ENCODE measurements around the gene CHAC1.
"Not testable (repeated sequence)": the region's sequence is repeated elsewhere in the genome, so short reads cannot be mapped to it uniquely, and the experiment has no call there.

CHAC1 gene

DNA sequence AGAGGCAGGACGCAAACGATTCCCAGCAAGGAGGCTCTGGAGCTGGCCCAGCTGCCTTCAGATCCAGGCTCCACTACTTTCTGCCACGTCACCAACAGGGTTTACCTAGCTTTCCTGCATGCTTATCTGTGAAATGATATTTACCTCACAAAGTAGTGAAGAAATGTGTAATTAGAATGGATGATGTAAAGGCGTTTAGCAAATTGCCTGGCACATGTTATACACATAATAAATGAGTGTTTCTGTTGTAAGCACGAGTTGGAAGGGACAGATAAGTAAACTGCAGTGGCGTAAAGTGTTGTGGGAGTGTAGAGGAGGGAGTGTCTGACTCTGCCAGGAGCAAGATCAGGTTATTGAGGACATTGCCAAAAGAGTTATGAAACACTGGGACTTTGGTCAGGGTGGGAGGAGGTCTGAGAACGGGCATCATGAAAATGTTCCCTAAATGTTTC, 3.5 kb upstream of the CHAC1 start:
- Histone ChIP-seq H3K9me3 (ENCODE audit: severe bottlenecking) (no peaks in the 10 kb centered on the region), H3K27me3 (ENCODE audit: insufficient read depth, low read depth, severe bottlenecking) (no peaks in the 10 kb centered on the region), H3K27ac (no peak overlapping the region), H3K4me3 (ENCODE audit: low read depth, low read length) (no peak overlapping the region), H3K36me3 (no peaks in the 10 kb centered on the region)
- TF ChIP-seq, protein P1, sequence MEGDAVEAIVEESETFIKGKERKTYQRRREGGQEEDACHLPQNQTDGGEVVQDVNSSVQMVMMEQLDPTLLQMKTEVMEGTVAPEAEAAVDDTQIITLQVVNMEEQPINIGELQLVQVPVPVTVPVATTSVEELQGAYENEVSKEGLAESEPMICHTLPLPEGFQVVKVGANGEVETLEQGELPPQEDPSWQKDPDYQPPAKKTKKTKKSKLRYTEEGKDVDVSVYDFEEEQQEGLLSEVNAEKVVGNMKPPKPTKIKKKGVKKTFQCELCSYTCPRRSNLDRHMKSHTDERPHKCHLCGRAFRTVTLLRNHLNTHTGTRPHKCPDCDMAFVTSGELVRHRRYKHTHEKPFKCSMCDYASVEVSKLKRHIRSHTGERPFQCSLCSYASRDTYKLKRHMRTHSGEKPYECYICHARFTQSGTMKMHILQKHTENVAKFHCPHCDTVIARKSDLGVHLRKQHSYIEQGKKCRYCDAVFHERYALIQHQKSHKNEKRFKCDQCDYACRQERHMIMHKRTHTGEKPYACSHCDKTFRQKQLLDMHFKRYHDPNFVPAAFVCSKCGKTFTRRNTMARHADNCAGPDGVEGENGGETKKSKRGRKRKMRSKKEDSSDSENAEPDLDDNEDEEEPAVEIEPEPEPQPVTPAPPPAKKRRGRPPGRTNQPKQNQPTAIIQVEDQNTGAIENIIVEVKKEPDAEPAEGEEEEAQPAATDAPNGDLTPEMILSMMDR (IDR thresholded peaks at IDR 0.05; ENCODE audit: low read depth, low read length): no peak
- DNase-seq: no peak

DNA sequence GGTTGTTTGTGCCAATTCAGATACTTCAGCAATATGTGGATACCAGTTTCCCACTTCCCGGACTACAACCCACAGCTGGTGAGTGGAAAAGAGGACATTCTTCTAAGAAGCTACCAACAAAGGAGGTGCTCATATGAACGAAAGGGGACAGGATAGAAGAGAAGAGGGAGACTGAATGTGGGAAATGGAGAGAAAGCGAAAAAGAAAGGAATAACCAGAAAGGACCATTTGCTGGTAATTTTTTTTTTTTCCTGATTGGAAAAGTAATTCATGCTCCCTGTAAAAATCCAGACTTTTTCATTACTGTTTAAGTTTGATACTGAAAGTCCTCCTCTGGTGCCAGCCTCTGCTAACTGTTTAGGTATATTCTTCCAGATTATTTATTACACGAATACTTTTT, 1.5 kb upstream of the CHAC1 start:
- TF ChIP-seq, protein P1 (IDR thresholded peaks at IDR 0.05; ENCODE audit: low read depth, low read length): no peak
- H3K4me3 ChIP-seq (ENCODE audit: low read depth, low read length): no peak overlapping the region
- no peak overlapping the region for H3K27ac ChIP-seq
- no peaks in the 10 kb centered on the region for H3K27me3 ChIP-seq (ENCODE audit: insufficient read depth, low read depth, severe bottlenecking)
- DNase-seq: no peak
- H3K36me3 ChIP-seq: no peaks in the 10 kb centered on the region
- H3K9me3 ChIP-seq (ENCODE audit: severe bottlenecking): no peaks in the 10 kb centered on the region

DNA sequence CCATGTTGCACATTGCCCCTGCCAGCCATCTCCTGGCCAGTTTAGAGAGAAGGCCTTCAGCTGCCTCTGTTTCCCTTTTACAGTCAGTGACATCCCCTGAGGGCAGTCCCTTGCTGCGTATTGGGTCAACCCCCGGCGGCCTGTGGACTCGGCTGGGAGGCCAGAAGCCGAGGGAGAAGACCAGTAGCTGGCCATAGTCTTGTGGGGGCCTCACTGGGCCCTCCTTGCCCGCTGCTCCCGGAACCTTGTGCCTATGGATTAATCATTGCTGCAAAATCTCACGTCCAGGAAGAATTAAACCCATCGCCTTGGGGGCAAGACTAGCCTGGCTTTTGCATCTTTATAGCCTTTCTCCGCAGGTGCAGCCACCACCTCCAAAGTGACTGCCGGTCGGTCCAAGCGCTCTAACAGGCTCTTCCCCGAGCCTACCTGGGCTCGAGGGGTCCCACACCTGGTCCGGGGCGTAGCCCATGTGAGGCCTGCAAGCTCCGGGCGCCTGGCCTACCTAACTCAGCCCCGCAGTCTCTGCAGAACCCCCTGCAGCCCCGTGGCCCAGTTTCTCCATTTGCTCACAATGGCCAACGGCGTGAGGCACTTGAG, 870 bp upstream of the CHAC1 start:
- Histone ChIP-seq H3K9me3 (ENCODE audit: severe bottlenecking) (no peaks in the 10 kb centered on the region), H3K36me3 (no peaks in the 10 kb centered on the region), H3K27ac (peak overlapping the region; percentile 95), H3K27me3 (ENCODE audit: insufficient read depth, low read depth, severe bottlenecking) (no peaks in the 10 kb centered on the region), H3K4me3 (ENCODE audit: low read depth, low read length) (peak overlapping the region; percentile 63)
- TF ChIP-seq, protein P1 (IDR thresholded peaks at IDR 0.05; ENCODE audit: low read depth, low read length): no peak
- no peak for DNase-seq

DNA sequence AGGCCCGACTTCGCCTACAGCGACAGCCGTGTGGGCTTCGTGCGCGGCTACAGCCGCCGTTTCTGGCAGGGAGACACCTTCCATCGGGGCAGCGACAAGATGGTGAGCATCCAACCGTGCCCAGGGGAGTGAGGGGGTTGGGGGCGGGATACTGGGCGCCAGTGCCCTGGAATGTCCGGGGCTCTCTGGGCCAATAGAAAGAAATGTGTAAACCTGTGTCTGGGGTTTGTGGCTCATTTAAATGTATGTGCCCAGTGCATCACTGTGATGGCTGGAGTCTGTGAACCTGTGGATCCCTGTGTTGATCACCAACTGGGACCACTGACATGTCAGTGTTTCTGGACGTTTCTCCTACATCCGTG, 423 bp downstream of the CHAC1 start:
- Histone ChIP-seq H3K36me3 (no peaks in the 10 kb centered on the region), H3K4me3 (ENCODE audit: low read depth, low read length) (peak overlapping the region; percentile 63), H3K27me3 (ENCODE audit: insufficient read depth, low read depth, severe bottlenecking) (no peaks in the 10 kb centered on the region), H3K9me3 (ENCODE audit: severe bottlenecking) (no peaks in the 10 kb centered on the region), H3K27ac (peak overlapping the region; percentile 95)
- no peak for DNase-seq
- TF ChIP-seq, protein P1 (IDR thresholded peaks at IDR 0.05; ENCODE audit: low read depth, low read length): no peak

DNA sequence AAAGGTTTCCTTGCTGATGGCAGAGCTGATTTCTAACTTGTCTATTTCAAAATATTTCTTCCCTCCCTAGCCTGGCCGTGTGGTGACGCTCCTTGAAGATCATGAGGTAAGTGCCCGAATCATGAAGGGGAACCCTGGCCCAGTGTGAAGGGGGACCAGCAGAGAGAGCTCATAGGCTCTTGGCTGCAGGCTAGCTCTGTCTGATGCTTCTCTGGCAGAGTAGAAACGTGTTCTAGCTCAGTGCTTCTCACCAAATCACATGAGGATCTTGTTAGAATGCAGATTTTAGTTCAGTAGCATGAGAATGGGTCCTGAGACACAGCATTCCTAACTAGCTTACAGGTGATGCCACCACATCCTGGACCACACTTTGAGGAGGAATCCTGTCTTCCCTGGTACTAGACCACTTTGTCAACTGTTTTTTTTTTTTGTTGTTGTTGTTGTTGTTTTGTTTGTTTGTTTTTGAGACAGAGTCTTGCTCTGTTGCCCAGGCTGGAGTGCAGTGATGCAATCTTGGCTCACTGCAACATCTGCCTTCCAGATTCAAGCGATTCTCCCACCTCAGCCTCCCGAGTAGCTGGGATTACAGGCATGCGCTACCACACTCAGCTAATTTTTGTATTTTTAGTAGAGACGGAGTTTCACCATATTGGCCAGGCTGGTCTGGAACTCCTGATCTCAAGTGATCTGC, 1.0 kb downstream of the CHAC1 start:
- DNase-seq; H3K27ac ChIP-seq; H3K4me3 ChIP-seq (ENCODE audit: low read depth, low read length); H3K9me3 ChIP-seq (ENCODE audit: severe bottlenecking); H3K36me3 ChIP-seq; H3K27me3 ChIP-seq (ENCODE audit: insufficient read depth, low read depth, severe bottlenecking): not testable (repeated sequence)

DNA sequence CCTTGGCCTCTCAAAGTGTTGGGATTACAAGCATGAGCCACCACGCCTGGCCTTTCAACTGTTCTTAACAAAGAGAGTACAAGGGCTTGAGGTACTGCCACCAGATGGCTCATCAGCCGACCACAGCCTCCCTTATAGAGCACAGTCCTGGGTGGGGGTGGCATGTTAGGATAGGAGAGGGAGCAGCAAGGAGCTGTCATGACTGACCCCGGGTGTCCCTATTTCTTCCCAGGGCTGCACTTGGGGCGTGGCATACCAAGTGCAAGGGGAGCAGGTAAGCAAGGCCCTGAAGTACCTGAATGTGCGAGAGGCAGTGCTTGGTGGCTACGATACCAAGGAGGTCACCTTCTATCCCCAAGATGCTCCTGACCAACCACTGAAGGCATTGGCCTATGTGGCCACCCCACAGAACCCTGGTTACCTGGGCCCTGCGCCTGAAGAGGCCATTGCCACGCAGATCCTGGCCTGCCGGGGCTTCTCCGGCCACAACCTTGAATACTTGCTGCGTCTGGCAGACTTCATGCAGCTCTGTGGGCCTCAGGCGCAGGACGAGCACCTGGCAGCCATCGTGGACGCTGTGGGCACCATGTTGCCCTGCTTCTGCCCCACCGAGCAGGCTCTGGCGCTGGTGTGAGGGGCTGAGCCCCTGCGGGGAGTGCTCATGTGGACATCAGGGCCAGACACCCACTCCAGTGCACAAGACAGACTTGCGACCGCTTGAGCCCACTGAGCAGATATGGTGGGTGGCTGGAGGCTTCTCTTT, 2.1 kb downstream of the CHAC1 start:
- Histone ChIP-seq H3K4me3 (ENCODE audit: low read depth, low read length) (no peak overlapping the region), H3K27ac (no peak overlapping the region)
- TF ChIP-seq, protein P1 (IDR thresholded peaks at IDR 0.05; ENCODE audit: low read depth, low read length): no peak

More for the DNA sequence above, 2.1 kb downstream of the CHAC1 start:
- Histone ChIP-seq H3K27me3 (ENCODE audit: insufficient read depth, low read depth, severe bottlenecking) (no peaks in the 10 kb centered on the region), H3K9me3 (ENCODE audit: severe bottlenecking) (no peaks in the 10 kb centered on the region), H3K36me3 (no peaks in the 10 kb centered on the region)
- no peak for DNase-seq

All from WERI-Rb-1 (cell line).